GM12878 (cell line): ENCODE results near the gene CNNM4. TPM values are rescaled to one million over a fixed set of nuclear protein-coding genes. Genes with fewer than 3 reads are reported as not detected.
A peak's percentile ranks its signal among the peaks of the same experiment; 100 is the strongest.

Experiments
- CBX3 ChIP-seq: fragments of 200-600 bp; sonication (generic); IDR thresholded peaks from 2 replicates; pipeline ENCODE4 v1.6.1; 2016; ENCODE audit warnings: low read depth, borderline replicate concordance
- CHD2 ChIP-seq: IDR thresholded peaks from 2 replicates; pipeline ENCODE4 v1.6.1; 2011; ENCODE audit warnings: low read depth, low read length, improper control_type of control experiment, borderline replicate concordance
- FOXM1 ChIP-seq: IDR thresholded peaks from 2 replicates; pipeline ENCODE4 v1.6.1; 2012; ENCODE audit warnings: low read depth, mild to moderate bottlenecking, inconsistent platforms, low read length, moderate library complexity
- KDM1A ChIP-seq: fragments of 200-600 bp; sonication (generic); IDR thresholded peaks from 2 replicates; pipeline ENCODE4 v1.6.1; 2016; ENCODE audit warnings: borderline replicate concordance
- MEF2A ChIP-seq: IDR thresholded peaks from 2 replicates; pipeline ENCODE4 v1.6.1; 2011; ENCODE audit warnings: low read depth, mild to moderate bottlenecking, low read length, moderate library complexity; ENCODE audit not compliant: insufficient read depth
- MYB ChIP-seq: fragments of 150-350 bp; IDR thresholded peaks from 2 replicates; pipeline ENCODE4 v1.6.1; 2014; ENCODE audit warnings: mild to moderate bottlenecking, low read depth, low read length, borderline replicate concordance
- NFXL1 ChIP-seq: fragments of 450-650 bp; IDR thresholded peaks from 2 replicates; pipeline ENCODE4 v1.6.1; 2017; ENCODE audit warnings: antibody characterized with exemption, mild to moderate bottlenecking, borderline replicate concordance
- NR2F1 ChIP-seq: fragments of 450-650 bp; conservative IDR thresholded peaks from 2 replicates; pipeline ENCODE4 v1.6.1; 2017; ENCODE audit warnings: mild to moderate bottlenecking
- PML ChIP-seq: IDR thresholded peaks from 2 replicates; pipeline ENCODE4 v1.6.1; 2012; ENCODE audit warnings: low read length, inconsistent platforms
- POLR2AphosphoS5 ChIP-seq: IDR thresholded peaks from 2 replicates; pipeline ENCODE4 v1.6.1; 2011; ENCODE audit warnings: mild to moderate bottlenecking, low read length, inconsistent platforms
- SP1 ChIP-seq: IDR thresholded peaks from one replicate; pipeline ENCODE4 v1.6.1; 2011; ENCODE audit warnings: low read depth, low read length
- STAT1 ChIP-seq: fragments of 450-650 bp; conservative IDR thresholded peaks from 2 replicates; pipeline ENCODE4 v1.6.1; 2014; ENCODE audit warnings: antibody characterized with exemption, mild to moderate bottlenecking
- TBL1XR1 ChIP-seq: IDR thresholded peaks from 2 replicates; pipeline ENCODE4 v1.6.1; 2012; ENCODE audit warnings: low read depth, low read length, improper control_type of control experiment
- TCF7 ChIP-seq: IDR thresholded peaks from 2 replicates; pipeline ENCODE4 v1.6.1; 2014; ENCODE audit warnings: antibody characterized with exemption, borderline replicate concordance
- YY1 ChIP-seq: IDR thresholded peaks from 2 replicates; pipeline ENCODE4 v1.6.1; 2011; ENCODE audit warnings: low read depth, mild to moderate bottlenecking, low read length
- ZSCAN29 ChIP-seq: fragments of 450-650 bp; IDR thresholded peaks from 2 replicates; pipeline ENCODE4 v1.6.1; 2017; ENCODE audit warnings: mild to moderate bottlenecking, moderate library complexity
- polyA plus RNA-seq, 11 experiments: library from polyadenylated mRNA; depleted of rRNA in 4 of 11; unstranded in 6 of 11; stranded (reverse) in 5 of 11; fragments of >200 nt; fragmentation: Nextera tagmentation in 4 of 11; fragmentation: Illumina TruSeq in 1 of 11; extraction: Ambion mirVana in 4 of 11; extraction: Trizol in 1 of 11; gene quantifications; 1 replicate in 1 of 11; 2 replicates in 10 of 11; pipeline versions ENCODE4 v1.2.1 to v1.2.3, GENCODE V29; 2011 to 2016; ENCODE audit warnings: inconsistent platforms in 2 of 11, missing spikeins in 2 of 11, low read depth in 1 of 11
- total RNA-seq, 4 experiments: library from RNA; depleted of rRNA in 3 of 4; stranded (reverse); fragments of >200 nt in 3 of 4; fragmentation: Illumina TruSeq in 1 of 4; extraction: Trizol in 1 of 4; gene quantifications; 2 replicates each; pipeline versions ENCODE4 v1.2.1 to v1.2.3, GENCODE V29; 2013 to 2021
- TF ChIP-seq, protein P1 (sequence below): IDR thresholded peaks from 2 replicates; pipeline ENCODE4 v1.6.1; 2012; ENCODE audit warnings: improper control_type of control experiment, low read depth, low read length; ENCODE audit not compliant: insufficient replicate concordance
- TF ChIP-seq, protein P2 (sequence below): fragments of 450-650 bp; IDR thresholded peaks from 2 replicates; pipeline ENCODE4 v1.6.1; 2017; ENCODE audit warnings: low read depth, mild to moderate bottlenecking, moderate library complexity
- TF ChIP-seq, protein P3 (sequence below): fragments of 450-650 bp; IDR thresholded peaks from 2 replicates; pipeline ENCODE4 v1.6.1; 2018; ENCODE audit warnings: mild to moderate bottlenecking, low read depth, moderate library complexity; ENCODE audit not compliant: partially characterized antibody
- TF ChIP-seq, protein P4 (sequence below): IDR thresholded peaks from 2 replicates; pipeline ENCODE4 v1.6.1; 2012; ENCODE audit warnings: low read length, inconsistent platforms

CNNM4 gene
- total and polyA plus RNA-seq, 10 of the 15 experiments (the other 5 are each of a cell fraction or from before 2014, with no cell fraction given) = 2.4 to 13.8 (median 8.1) TPM

DNA sequence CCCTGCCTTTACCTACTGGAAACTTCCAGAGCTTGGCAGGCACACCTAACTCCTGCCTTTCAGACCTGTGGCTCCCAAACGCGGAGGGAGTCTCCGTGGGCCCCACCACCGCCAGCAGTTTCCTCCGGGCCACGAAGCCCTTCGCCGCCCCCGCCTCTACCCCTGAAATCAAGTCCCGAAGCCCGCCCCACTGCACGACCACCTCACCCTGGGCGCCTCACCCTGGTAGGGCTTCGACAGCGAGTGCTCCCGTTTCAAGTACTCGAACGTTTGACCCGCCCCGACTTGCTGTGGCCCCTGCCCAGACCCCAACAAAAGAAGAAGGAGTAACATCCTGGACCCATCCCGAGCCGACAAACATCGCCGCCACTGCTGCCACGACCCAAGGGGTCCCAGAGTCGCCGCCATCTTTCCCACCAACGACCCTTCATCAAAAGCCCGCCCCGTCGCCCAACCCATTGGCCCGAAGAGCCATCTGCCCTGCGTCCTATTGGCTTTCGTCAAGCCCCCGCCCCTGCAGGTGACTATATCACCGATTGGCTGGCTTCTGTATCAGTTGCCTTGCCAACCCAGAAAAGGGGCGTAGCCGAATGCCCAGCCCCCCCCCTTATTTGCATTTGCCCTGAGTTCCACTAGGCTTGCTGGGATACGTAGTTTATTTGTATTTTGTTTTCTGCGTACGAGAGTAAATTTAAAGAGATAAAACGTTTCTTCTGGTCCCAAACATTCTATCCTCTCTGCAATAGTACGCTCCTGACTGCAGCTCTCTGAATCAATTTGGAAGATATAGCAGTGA, 20.9 kb upstream of the CNNM4 start, which contains the start of gene LMAN2L (continued):
- TF ChIP-seq, protein P1, sequence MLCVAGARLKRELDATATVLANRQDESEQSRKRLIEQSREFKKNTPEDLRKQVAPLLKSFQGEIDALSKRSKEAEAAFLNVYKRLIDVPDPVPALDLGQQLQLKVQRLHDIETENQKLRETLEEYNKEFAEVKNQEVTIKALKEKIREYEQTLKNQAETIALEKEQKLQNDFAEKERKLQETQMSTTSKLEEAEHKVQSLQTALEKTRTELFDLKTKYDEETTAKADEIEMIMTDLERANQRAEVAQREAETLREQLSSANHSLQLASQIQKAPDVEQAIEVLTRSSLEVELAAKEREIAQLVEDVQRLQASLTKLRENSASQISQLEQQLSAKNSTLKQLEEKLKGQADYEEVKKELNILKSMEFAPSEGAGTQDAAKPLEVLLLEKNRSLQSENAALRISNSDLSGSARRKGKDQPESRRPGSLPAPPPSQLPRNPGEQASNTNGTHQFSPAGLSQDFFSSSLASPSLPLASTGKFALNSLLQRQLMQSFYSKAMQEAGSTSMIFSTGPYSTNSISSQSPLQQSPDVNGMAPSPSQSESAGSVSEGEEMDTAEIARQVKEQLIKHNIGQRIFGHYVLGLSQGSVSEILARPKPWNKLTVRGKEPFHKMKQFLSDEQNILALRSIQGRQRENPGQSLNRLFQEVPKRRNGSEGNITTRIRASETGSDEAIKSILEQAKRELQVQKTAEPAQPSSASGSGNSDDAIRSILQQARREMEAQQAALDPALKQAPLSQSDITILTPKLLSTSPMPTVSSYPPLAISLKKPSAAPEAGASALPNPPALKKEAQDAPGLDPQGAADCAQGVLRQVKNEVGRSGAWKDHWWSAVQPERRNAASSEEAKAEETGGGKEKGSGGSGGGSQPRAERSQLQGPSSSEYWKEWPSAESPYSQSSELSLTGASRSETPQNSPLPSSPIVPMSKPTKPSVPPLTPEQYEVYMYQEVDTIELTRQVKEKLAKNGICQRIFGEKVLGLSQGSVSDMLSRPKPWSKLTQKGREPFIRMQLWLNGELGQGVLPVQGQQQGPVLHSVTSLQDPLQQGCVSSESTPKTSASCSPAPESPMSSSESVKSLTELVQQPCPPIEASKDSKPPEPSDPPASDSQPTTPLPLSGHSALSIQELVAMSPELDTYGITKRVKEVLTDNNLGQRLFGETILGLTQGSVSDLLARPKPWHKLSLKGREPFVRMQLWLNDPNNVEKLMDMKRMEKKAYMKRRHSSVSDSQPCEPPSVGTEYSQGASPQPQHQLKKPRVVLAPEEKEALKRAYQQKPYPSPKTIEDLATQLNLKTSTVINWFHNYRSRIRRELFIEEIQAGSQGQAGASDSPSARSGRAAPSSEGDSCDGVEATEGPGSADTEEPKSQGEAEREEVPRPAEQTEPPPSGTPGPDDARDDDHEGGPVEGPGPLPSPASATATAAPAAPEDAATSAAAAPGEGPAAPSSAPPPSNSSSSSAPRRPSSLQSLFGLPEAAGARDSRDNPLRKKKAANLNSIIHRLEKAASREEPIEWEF = no peak
- TF ChIP-seq FOXM1 (no peak), ZSCAN29 (no peak), STAT1 (no peak), POLR2AphosphoS5 (0 out of 2 replicates have a peak, but pooled peaks have one; percentile 45), SP1 (peak; percentile 95), TCF7 (no peak; the same call in 1 of the 2 replicates), KDM1A (no peak), CHD2 (peak; percentile 89), CBX3 (no peak), TBL1XR1 (no peak), YY1 (peak; percentile 98), MYB (no peak), MEF2A (peak; percentile 50; the same call in 1 of the 2 replicates), PML (no peak), NR2F1 (0 out of 2 replicates have a peak, but pooled peaks have one; percentile 16), NFXL1 (no peak)
- TF ChIP-seq, protein P2, sequence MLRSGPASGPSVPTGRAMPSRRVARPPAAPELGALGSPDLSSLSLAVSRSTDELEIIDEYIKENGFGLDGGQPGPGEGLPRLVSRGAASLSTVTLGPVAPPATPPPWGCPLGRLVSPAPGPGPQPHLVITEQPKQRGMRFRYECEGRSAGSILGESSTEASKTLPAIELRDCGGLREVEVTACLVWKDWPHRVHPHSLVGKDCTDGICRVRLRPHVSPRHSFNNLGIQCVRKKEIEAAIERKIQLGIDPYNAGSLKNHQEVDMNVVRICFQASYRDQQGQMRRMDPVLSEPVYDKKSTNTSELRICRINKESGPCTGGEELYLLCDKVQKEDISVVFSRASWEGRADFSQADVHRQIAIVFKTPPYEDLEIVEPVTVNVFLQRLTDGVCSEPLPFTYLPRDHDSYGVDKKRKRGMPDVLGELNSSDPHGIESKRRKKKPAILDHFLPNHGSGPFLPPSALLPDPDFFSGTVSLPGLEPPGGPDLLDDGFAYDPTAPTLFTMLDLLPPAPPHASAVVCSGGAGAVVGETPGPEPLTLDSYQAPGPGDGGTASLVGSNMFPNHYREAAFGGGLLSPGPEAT = peak; percentile 88
- TF ChIP-seq, protein P3, sequence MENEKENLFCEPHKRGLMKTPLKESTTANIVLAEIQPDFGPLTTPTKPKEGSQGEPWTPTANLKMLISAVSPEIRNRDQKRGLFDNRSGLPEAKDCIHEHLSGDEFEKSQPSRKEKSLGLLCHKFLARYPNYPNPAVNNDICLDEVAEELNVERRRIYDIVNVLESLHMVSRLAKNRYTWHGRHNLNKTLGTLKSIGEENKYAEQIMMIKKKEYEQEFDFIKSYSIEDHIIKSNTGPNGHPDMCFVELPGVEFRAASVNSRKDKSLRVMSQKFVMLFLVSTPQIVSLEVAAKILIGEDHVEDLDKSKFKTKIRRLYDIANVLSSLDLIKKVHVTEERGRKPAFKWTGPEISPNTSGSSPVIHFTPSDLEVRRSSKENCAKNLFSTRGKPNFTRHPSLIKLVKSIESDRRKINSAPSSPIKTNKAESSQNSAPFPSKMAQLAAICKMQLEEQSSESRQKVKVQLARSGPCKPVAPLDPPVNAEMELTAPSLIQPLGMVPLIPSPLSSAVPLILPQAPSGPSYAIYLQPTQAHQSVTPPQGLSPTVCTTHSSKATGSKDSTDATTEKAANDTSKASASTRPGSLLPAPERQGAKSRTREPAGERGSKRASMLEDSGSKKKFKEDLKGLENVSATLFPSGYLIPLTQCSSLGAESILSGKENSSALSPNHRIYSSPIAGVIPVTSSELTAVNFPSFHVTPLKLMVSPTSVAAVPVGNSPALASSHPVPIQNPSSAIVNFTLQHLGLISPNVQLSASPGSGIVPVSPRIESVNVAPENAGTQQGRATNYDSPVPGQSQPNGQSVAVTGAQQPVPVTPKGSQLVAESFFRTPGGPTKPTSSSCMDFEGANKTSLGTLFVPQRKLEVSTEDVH = no peak
- TF ChIP-seq, protein P4, sequence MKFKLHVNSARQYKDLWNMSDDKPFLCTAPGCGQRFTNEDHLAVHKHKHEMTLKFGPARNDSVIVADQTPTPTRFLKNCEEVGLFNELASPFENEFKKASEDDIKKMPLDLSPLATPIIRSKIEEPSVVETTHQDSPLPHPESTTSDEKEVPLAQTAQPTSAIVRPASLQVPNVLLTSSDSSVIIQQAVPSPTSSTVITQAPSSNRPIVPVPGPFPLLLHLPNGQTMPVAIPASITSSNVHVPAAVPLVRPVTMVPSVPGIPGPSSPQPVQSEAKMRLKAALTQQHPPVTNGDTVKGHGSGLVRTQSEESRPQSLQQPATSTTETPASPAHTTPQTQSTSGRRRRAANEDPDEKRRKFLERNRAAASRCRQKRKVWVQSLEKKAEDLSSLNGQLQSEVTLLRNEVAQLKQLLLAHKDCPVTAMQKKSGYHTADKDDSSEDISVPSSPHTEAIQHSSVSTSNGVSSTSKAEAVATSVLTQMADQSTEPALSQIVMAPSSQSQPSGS = no peak
